DMS153 (cell line): ENCODE results near the gene TLCD3B.
A peak's percentile ranks its signal among the peaks of the same experiment; 100 is the strongest.
"Not testable (repeated sequence)": the region's sequence is repeated elsewhere in the genome, so short reads cannot be mapped to it uniquely, and the experiment has no call there.

Experiments used
- DNase-seq: peaks from one replicate; lab custom pipeline; 2025; lab: John Stamatoyannopoulos, UW

Gene TLCD3B

DNA sequence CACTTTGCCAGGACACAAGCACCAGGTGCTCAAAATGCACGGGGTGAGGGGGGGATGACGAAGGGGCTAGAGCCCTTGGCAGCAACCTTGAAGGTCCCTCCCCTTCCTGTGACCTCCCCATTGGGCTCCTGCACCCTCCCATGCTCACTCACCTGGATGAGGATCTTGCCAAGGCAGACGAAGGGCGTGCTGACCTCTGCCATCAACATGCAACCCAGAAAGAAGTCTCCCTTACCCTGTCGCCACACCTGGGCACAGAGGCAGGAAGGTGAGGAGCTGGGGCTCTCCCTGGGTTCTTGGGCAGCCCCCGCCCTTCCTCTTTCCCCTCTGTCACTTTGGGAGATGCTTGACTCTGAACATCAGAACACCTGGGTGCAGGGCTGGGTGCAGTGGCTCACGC, 5.5 kb downstream of the TLCD3B start:
- no peak for DNase-seq

DNA sequence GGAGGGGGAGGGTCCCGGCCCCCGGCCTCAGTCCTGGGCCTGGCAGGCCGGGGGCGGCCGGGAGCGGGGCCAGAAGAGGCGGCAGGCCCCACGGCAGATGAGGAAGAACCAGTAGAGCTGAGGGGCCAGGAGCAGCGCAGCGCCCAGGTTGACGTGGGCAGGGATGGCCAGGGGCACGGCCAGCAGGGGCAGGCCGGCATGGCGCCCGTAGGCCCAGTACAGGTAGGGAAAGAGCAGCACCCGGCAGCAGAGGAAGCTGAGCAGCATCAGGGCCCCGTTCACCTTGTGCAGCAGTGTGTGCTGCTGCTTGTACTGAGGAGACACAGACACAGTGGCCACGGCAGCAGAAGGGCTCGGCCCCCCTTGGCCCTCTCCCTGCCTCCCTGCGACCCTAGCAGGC, 5.9 kb downstream of the TLCD3B start:
- no peak for DNase-seq

GRCh38 chr16:30024451-30024850, 6.6 kb downstream of the TLCD3B start:
- DNase-seq = no peak

- no peak for DNase-seq
Measured at GRCh38 chr16:30023586-30023985, 7.5 kb downstream of the TLCD3B start.

GRCh38 chr16:30022887-30023286, 8.2 kb downstream of the TLCD3B start, which contains the start of gene C16orf92:
C16orf92 (plus strand) TSS chr16:30023198; CDS start chr16:30023341, 143 bp downstream.
- no peak for DNase-seq

DNA sequence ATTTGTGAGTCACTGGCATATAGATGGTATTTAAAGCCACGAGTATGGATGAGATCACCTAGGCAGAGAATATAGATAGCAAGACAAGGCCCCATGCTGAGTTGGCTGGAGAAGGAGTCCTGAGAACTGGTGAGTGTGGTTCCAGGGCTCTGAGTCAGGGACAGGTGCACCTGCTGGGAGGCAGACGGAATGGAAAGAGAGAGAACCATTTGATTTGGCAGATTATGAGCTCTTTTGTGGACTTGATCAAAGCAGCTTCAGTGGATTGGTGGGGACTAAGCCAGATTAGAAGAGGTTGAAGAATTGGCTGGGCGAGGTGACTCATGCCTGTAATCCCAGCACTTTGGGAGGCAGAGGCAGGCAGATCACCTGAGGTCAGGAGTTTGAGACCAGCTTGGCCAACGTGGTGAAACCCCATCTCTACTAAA, 12.3 kb downstream of the TLCD3B start:
- no peak for DNase-seq

DNA sequence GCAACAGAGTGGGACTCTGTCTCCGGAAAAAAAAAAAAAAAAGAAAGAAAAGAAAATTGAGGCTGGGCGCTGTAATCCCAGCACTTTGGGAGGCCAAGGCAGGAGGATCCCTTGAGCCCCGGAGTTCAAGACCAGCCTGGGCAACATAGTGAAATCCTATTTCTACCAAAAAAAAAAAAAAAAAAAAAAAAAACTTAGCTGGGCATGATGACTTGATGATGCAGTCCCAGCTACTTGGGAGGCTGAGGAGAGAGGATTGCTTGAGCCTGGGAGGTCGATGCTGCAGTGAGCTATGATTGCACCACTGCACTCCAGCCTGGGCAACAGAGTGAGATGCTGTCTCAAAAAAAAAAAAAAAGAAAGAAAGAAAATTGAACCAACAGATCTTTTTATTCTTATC, 13.1 kb downstream of the TLCD3B start:
- DNase-seq = not testable (repeated sequence)

DNA sequence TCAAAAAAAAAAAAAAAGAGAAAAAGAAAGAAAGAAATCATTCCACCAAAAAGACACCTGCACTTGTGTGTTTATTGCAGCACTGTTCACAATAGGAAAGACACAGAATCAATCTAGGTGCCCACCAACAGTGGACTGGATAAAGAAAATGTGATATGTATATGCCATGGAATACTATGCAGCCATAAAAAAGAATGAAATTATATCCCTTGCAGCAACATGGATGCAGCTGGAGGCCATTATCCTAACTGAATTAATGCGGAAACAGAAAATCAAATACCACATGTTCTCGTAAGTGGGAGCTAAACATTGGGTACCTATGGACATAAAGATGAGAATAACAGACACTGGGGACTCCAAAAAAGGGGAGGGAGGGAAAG, 13.8 kb downstream of the TLCD3B start:
- no peak for DNase-seq

- DNase-seq = no peak
Measured at GRCh38 chr16:30016555-30017276, 14.4 kb downstream of the TLCD3B start.

DNA sequence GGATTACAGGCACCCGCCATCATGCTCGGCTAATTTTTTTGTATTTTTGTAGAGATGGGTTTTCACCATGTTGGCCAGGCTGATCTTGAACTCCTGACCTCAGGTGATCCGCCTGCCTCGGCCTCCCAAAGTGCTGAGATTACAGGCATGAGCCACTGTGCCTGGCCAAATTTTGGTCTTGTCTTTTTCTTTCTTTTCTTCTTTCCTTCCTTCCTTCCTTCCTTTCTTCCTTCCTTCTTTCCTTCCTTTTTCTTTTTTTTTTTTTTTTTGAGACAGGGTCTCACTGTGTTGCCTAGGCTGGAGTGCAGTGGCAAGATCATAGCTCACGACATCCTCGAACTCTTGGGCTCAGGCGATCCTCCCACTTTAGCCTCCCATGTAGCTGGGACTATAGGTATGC, 15.6 kb downstream of the TLCD3B start:
- DNase-seq = not testable (repeated sequence)

DNA sequence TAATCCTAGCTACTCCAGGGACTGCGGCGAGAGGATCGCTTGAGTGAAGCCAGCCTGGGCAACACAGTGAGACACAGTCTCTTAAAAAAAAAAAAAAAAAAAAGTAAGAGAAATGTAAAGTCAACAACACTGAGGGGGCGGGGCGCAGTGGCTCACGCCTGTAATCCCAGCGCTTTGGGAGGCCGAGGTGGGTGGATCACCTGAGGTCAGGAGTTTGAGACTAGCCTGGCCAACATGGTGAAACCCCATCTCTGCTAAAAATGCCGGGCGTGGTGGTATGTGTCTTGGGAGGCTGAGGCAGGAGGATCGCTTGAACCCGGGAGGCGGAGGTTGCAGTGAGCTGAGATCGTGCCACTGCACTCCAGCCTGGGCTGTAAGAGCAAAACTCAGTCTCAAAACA, 18.5 kb downstream of the TLCD3B start:
- not testable (repeated sequence) for DNase-seq

DNA sequence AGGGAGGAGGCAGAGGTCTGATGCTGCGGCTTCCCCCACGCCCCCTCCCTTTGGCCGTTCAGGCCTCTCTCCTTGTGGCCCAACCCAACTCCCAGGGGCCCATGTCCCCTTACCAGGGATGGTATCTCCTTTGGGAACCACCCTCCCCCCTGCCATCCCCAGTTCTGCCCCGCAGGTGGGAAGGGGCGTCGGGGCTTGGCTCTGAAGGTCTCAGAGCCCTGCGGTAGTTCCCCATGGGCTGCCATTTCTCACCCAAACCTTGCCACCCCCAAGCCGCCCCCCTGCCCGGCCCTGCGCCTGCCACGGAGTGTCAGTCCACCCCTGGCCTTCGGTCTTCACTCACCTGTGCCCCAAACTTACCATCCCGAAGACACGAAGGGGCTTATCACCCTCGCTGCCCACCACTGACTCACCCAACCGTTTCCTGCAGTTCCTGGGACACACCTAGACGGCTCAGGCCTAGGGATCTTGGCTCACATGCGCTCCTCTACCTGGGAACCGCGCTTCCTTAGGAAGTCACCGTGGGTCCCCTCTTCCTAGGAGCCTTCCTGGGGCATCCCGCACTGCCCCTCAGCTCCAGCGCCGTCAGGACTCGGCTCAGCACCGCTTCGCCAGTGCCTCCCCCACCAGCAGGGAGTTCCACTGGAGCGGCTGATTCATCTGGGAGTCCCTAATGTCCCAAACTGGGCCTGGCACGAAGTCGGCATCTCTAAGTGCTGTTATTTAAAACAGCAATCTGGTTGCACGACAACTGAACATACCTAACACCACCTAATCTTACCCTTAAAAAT, 19.2 kb downstream of the TLCD3B start:
- no peak for DNase-seq

- no peak for DNase-seq
Measured at GRCh38 chr16:30010844-30011713, 20.0 kb downstream of the TLCD3B start, which contains the start of gene DOC2A. DOC2A (minus strand) TSS chr16:30011027; CDS start chr16:30010222, 805 bp downstream.

DNA sequence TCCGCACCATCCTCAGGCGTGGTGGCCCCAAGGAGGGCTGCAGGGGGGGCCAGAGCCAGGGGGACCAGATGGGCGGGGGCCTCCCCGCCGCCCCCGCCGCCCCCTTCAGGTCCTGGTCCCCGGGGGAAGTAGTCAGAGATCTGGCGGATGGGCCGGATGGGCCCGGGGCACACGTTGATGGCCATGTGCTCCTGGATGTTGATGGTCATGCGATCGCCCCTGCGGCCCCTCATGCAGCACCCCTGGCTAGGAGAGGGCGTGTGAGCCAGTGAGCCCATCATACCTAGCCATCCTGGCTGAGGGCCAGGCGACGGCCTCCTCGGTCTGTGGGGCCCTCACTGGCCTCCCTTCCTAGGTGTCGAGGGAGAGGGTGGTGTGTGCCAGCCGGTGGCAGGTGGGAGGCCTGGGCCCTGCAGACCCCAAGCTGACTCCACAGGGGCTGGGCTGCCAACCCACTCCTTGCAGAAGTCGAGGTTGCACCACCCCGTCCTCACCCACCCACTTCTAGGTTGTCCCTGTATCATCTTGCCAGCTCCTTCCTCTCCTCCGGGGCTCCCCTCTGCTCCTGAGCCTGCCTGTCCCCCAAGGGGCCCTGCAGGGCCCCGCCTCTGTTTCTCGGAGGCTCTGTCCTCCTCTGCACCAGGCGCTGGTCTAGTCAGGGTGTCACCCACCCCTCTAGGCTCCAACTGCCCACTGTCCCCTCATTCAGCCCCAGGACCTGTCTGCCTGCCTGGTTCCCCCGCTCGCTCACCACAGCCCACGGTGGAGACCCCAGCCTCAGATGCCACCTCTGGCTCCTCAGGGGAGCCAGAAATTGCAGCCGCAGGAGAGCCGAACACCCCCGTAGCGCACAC, 20.9 kb downstream of the TLCD3B start:
- DNase-seq = no peak

DNA sequence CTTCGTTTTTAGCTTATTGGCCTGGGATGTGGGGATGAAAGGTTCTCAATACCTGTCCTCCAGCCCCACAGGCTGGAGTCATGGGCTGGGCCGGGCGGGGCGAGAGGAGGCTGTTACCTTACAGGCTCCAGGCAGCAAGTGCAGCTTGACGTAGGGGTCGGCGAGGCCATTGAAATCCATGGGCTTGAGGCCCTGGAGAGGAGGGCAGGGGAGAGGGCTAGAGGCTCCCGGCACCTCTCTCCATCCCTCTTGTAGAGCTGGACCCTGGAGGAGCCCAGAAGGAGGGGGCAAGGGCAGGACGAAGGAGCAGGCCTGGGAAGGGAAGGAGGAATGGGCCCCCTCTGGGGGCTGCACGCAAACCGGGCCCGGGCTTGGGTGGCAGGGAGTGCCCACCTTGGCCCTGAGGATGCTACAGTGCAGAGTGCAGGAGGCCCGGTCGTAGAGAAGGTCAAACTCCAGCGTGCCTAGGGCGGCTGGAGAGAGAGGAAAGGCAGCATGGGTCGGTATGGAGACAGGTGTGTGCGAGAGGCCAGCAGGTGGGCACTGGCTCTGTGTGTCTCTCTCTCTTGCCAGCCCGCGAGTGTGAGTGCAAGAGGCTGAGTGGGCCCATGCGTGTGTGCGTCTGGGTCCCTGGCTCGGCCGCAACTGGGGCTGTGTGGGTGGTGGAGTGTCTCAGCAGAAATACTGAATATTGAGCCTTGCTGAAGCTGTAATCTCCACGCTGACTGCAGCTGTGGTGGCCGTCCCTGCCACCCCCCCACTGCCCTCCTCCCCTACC, 21.8 kb downstream of the TLCD3B start:
- DNase-seq = no peak

DNA sequence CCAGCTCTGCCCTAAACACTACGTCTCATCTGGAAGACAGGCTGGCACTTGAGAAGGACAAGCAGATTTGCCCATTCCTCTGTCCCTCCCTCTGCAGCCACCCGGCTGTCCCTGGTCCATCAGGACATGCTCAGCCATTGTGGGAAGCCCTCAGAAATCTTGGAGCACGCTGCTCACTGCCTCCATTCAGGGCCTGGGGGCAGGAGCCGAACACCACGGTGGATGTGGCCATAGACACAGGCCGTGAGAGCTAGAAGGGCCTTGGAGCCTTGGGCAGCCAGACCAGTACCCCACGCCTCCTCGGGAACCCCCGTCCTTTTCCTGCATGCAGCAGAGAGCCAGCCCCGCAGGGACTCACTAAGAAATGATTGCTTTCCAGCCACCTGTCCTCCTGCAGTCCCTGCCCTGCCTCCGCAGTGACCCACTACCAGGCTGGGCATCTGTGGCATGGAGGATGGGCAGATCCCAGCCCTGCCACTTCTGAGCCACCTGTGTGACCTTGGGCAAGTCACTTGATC, 23.6 kb downstream of the TLCD3B start:
- no peak for DNase-seq

GRCh38 chr16:30006659-30007377, 24.3 kb downstream of the TLCD3B start:
- DNase-seq = no peak

GRCh38 chr16:30006095-30006473, 25.0 kb downstream of the TLCD3B start:
- no peak for DNase-seq

- peak; percentile 10 for DNase-seq
Measured at GRCh38 chr16:30005341-30006094, 25.6 kb downstream of the TLCD3B start.
